ENCODE measurements around the gene IL17RD.

GRCh38 chr3:57061556-57061955 lies 103.6 kb downstream of the IL17RD start:
- TF ChIP-seq POLR2A (IDR thresholded peaks at IDR 0.05; ENCODE audit: low read depth, low read length), result no peak
- TF ChIP-seq, protein P1, sequence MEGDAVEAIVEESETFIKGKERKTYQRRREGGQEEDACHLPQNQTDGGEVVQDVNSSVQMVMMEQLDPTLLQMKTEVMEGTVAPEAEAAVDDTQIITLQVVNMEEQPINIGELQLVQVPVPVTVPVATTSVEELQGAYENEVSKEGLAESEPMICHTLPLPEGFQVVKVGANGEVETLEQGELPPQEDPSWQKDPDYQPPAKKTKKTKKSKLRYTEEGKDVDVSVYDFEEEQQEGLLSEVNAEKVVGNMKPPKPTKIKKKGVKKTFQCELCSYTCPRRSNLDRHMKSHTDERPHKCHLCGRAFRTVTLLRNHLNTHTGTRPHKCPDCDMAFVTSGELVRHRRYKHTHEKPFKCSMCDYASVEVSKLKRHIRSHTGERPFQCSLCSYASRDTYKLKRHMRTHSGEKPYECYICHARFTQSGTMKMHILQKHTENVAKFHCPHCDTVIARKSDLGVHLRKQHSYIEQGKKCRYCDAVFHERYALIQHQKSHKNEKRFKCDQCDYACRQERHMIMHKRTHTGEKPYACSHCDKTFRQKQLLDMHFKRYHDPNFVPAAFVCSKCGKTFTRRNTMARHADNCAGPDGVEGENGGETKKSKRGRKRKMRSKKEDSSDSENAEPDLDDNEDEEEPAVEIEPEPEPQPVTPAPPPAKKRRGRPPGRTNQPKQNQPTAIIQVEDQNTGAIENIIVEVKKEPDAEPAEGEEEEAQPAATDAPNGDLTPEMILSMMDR (conservative IDR thresholded peaks at IDR 0.05; ENCODE audit: low read depth, low read length), result no peak
- no peak for TF ChIP-seq BHLHE40 (IDR thresholded peaks at IDR 0.05; ENCODE audit: low read depth, low read length)
- no peak for TF ChIP-seq MXI1 (IDR thresholded peaks at IDR 0.05; ENCODE audit: borderline replicate concordance, low read depth, low read length)
- TF ChIP-seq MAZ (IDR thresholded peaks at IDR 0.05; ENCODE audit: borderline replicate concordance, low read depth, low read length), result no peak
- no peak for TF ChIP-seq CHD1 (IDR thresholded peaks at IDR 0.05; ENCODE audit: low read depth, low read length)
- TF ChIP-seq RAD21 (IDR thresholded peaks at IDR 0.05; ENCODE audit: low read length), result no peak
- no peak for TF ChIP-seq SMC3 (IDR thresholded peaks at IDR 0.05; ENCODE audit: low read depth, low read length)
- TF ChIP-seq FOS (IDR thresholded peaks at IDR 0.05; ENCODE audit: low read depth, low read length), result no peak
- no peak for TF ChIP-seq RFX5 (IDR thresholded peaks at IDR 0.05; ENCODE audit: low read depth, low read length)
- TF ChIP-seq MAFK (IDR thresholded peaks at IDR 0.05; ENCODE audit: low read depth, low read length), result no peak
- TF ChIP-seq, protein P2, sequence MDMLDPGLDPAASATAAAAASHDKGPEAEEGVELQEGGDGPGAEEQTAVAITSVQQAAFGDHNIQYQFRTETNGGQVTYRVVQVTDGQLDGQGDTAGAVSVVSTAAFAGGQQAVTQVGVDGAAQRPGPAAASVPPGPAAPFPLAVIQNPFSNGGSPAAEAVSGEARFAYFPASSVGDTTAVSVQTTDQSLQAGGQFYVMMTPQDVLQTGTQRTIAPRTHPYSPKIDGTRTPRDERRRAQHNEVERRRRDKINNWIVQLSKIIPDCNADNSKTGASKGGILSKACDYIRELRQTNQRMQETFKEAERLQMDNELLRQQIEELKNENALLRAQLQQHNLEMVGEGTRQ (IDR thresholded peaks at IDR 0.05; ENCODE audit: low read depth, low read length), result no peak
- TF ChIP-seq CEBPB (IDR thresholded peaks at IDR 0.05; ENCODE audit: low read depth, low read length), result no peak
